ENCODE data around the gene EDARADD. TPM values are rescaled to one million over a fixed set of nuclear protein-coding genes. Genes with fewer than 3 reads are reported as not detected.
"Not testable (repeated sequence)": the region's sequence is repeated elsewhere in the genome, so short reads cannot be mapped to it uniquely, and the experiment has no call there.

The EDARADD gene
- total RNA-seq, 2 experiments from 2014 or later: 4.8 to 7.0 TPM

- Mint-ChIP-seq H3K27me3 (no peaks in the 10 kb centered on the region), H3K4me3 (no peak overlapping the region), H3K4me1 (ENCODE audit: low read depth) (peaks cover 13% of the 10 kb centered on the region), H3K36me3 (peaks cover 2% of the 10 kb centered on the region), H3K27ac (no peak overlapping the region), H3K9me3 (no peaks in the 10 kb centered on the region)
- no peak for DNase-seq
- ChIA-PET POLR2A (no interaction called here), CTCF (no interaction called here)
- intact Hi-C loops (cut with micrococcal nuclease): no loop called here
Observed at GRCh38 chr1:236455243-236455642, 61.2 kb downstream of the EDARADD start.

- intact Hi-C loops (cut with micrococcal nuclease): no loop called here
- H3K36me3 Mint-ChIP-seq: peaks cover 2% of the 10 kb centered on the region
- DNase-seq: peak; percentile 18
- ChIA-PET CTCF (no interaction called here), POLR2A (interaction anchor here (0.7 kb wide), 1 partner anchor 30 kb away, joined by 3 read pairs; no protein-coding TSS in a partner anchor)
- no peaks in the 10 kb centered on the region for H3K9me3 Mint-ChIP-seq
- H3K4me1 Mint-ChIP-seq (ENCODE audit: low read depth): peaks cover 13% of the 10 kb centered on the region
- H3K27ac Mint-ChIP-seq: no peak overlapping the region
- no peak overlapping the region for H3K4me3 Mint-ChIP-seq
- peaks cover 7% of the 10 kb centered on the region for H3K27me3 Mint-ChIP-seq
Observed at GRCh38 chr1:236457775-236458174, 63.7 kb downstream of the EDARADD start.

GRCh38 chr1:236458996-236459395 is 64.9 kb downstream of the EDARADD start:
- Mint-ChIP-seq H3K4me3 (no peak overlapping the region), H3K36me3 (peaks cover 2% of the 10 kb centered on the region), H3K27me3 (peaks cover 7% of the 10 kb centered on the region), H3K9me3 (no peaks in the 10 kb centered on the region), H3K27ac (no peak overlapping the region), H3K4me1 (ENCODE audit: low read depth) (peaks cover 13% of the 10 kb centered on the region)
- no peak for DNase-seq
- ChIA-PET POLR2A (interaction anchor here (0.6 kb wide), 1 partner anchor 143 kb away, joined by 4 read pairs; no protein-coding TSS in a partner anchor), CTCF (no interaction called here)
- intact Hi-C loops (cut with micrococcal nuclease): no loop called here

- Mint-ChIP-seq H3K27me3 (peaks cover 10% of the 10 kb centered on the region), H3K27ac (no peak overlapping the region), H3K36me3 (peaks cover 2% of the 10 kb centered on the region), H3K4me1 (ENCODE audit: low read depth) (peaks cover 19% of the 10 kb centered on the region), H3K4me3 (no peak overlapping the region), H3K9me3 (no peaks in the 10 kb centered on the region)
- DNase-seq: no peak
- POLR2A ChIA-PET: no interaction called here
- CTCF ChIA-PET: no interaction called here
- intact Hi-C loops (cut with micrococcal nuclease): no loop called here
Observed at GRCh38 chr1:236460103-236460502, 66.0 kb downstream of the EDARADD start.

GRCh38 chr1:236464197-236464596 is 70.1 kb downstream of the EDARADD start:
- H3K27ac Mint-ChIP-seq; CTCF ChIA-PET; POLR2A ChIA-PET; H3K9me3 Mint-ChIP-seq; H3K4me3 Mint-ChIP-seq; H3K36me3 Mint-ChIP-seq; intact Hi-C loops (cut with micrococcal nuclease); DNase-seq: not testable (repeated sequence)
- Mint-ChIP-seq H3K27me3 (peaks cover 22% of the 10 kb centered on the region), H3K4me1 (ENCODE audit: low read depth) (peaks cover 21% of the 10 kb centered on the region)

- no peak for DNase-seq
- Mint-ChIP-seq H3K27me3 (peaks cover 22% of the 10 kb centered on the region), H3K9me3 (no peaks in the 10 kb centered on the region), H3K4me3 (no peak overlapping the region), H3K4me1 (ENCODE audit: low read depth) (peaks cover 21% of the 10 kb centered on the region), H3K27ac (no peak overlapping the region), H3K36me3 (no peaks in the 10 kb centered on the region)
- ChIA-PET CTCF (no interaction called here), POLR2A (no interaction called here)
- intact Hi-C loops (cut with micrococcal nuclease): no loop called here
Observed at GRCh38 chr1:236465231-236465958, 71.3 kb downstream of the EDARADD start.

GRCh38 chr1:236465959-236466303 is 71.8 kb downstream of the EDARADD start:
- POLR2A ChIA-PET: no interaction called here
- CTCF ChIA-PET: no interaction called here
- no peak overlapping the region for H3K4me3 Mint-ChIP-seq
- peaks cover 22% of the 10 kb centered on the region for H3K27me3 Mint-ChIP-seq
- no peak overlapping the region for H3K27ac Mint-ChIP-seq
- peaks cover 21% of the 10 kb centered on the region for H3K4me1 Mint-ChIP-seq (ENCODE audit: low read depth)
- no peaks in the 10 kb centered on the region for H3K9me3 Mint-ChIP-seq
- H3K36me3 Mint-ChIP-seq: no peaks in the 10 kb centered on the region
- no peak for DNase-seq
- intact Hi-C loops (cut with micrococcal nuclease): no loop called here

- ChIA-PET CTCF (interaction anchor here (1.0 kb wide), 1 partner anchor 15 kb away, joined by 8 read pairs; no protein-coding TSS in a partner anchor), POLR2A (interaction anchor here (0.6 kb wide), 2 partner anchors 185 to 766 kb away, joined by 3 read pairs; no protein-coding TSS in a partner anchor)
- Mint-ChIP-seq H3K27me3 (peaks cover 16% of the 10 kb centered on the region), H3K4me3 (no peak overlapping the region), H3K36me3 (no peaks in the 10 kb centered on the region), H3K27ac (no peak overlapping the region), H3K9me3 (no peaks in the 10 kb centered on the region), H3K4me1 (ENCODE audit: low read depth) (peaks cover 21% of the 10 kb centered on the region)
- DNase-seq: no peak
- intact Hi-C loops (cut with micrococcal nuclease): no loop called here
Observed at GRCh38 chr1:236467327-236467641, 73.2 kb downstream of the EDARADD start.

GRCh38 chr1:236468625-236469024 is 74.5 kb downstream of the EDARADD start:
- H3K36me3 Mint-ChIP-seq: no peaks in the 10 kb centered on the region
- ChIA-PET POLR2A (no interaction called here), CTCF (interaction anchor here (0.7 kb wide), 1 partner anchor 47 kb away, joined by 3 read pairs; no protein-coding TSS in a partner anchor)
- no peak for DNase-seq
- peaks cover 21% of the 10 kb centered on the region for H3K4me1 Mint-ChIP-seq (ENCODE audit: low read depth)
- H3K9me3 Mint-ChIP-seq: no peaks in the 10 kb centered on the region
- intact Hi-C loops (cut with micrococcal nuclease): no loop called here
- H3K4me3 Mint-ChIP-seq: no peak overlapping the region
- peaks cover 15% of the 10 kb centered on the region for H3K27me3 Mint-ChIP-seq
- H3K27ac Mint-ChIP-seq: no peak overlapping the region

GRCh38 chr1:236469466-236469865 is 75.4 kb downstream of the EDARADD start:
- Mint-ChIP-seq H3K4me3 (no peak overlapping the region), H3K36me3 (no peaks in the 10 kb centered on the region), H3K9me3 (no peaks in the 10 kb centered on the region), H3K4me1 (ENCODE audit: low read depth) (peaks cover 21% of the 10 kb centered on the region), H3K27me3 (peaks cover 15% of the 10 kb centered on the region), H3K27ac (no peak overlapping the region)
- CTCF ChIA-PET: no interaction called here
- POLR2A ChIA-PET: no interaction called here
- intact Hi-C loops (cut with micrococcal nuclease): no loop called here
- no peak for DNase-seq

- Mint-ChIP-seq H3K4me1 (ENCODE audit: low read depth) (peaks cover 5% of the 10 kb centered on the region), H3K27me3 (peaks cover 9% of the 10 kb centered on the region), H3K36me3 (no peaks in the 10 kb centered on the region), H3K4me3 (no peak overlapping the region), H3K9me3 (no peaks in the 10 kb centered on the region), H3K27ac (no peak overlapping the region)
- ChIA-PET POLR2A (no interaction called here), CTCF (no interaction called here)
- DNase-seq: no peak
- intact Hi-C loops (cut with micrococcal nuclease): no loop called here
Observed at GRCh38 chr1:236471096-236471495, 77.0 kb downstream of the EDARADD start.

- H3K27me3 Mint-ChIP-seq: peaks cover 4% of the 10 kb centered on the region
- no peaks in the 10 kb centered on the region for H3K9me3 Mint-ChIP-seq
- H3K27ac Mint-ChIP-seq: no peak overlapping the region
- no peak overlapping the region for H3K4me3 Mint-ChIP-seq
- intact Hi-C loops (cut with micrococcal nuclease): no loop called here
- H3K36me3 Mint-ChIP-seq: no peaks in the 10 kb centered on the region
- CTCF ChIA-PET: no interaction called here
- DNase-seq: no peak
- H3K4me1 Mint-ChIP-seq (ENCODE audit: low read depth): no peaks in the 10 kb centered on the region
- POLR2A ChIA-PET: no interaction called here
Observed at GRCh38 chr1:236471653-236472052, 77.6 kb downstream of the EDARADD start.
